ENCODE results near the gene CBX2. TPM values are rescaled to one million over a fixed set of nuclear protein-coding genes. Genes with fewer than 3 reads are reported as not detected.

CBX2 gene
- total and polyA plus RNA-seq, 7 experiments from 2014 or later, result 0.24 to 4.4 (median 0.41) TPM; not detected in 1

- CTCF ChIA-PET, result no interaction called here
- intact Hi-C loops (cut with micrococcal nuclease), result loop anchor here (5.0 to 10.0 kb wide), 3 partner anchors 49 to 176 kb away; partner anchors contain the start of gene CBX8 (in 1 of the 2)
- no peaks in the 10 kb centered on the region for H3K36me3 Mint-ChIP-seq
- peaks cover 0 to 28% (median 21%) of the 10 kb centered on the region in 7 donors for H3K4me1 Mint-ChIP-seq
- H3K4me3 Mint-ChIP-seq, result peak overlapping the region in 1 of 10 donors; percentile 25
- Histone ChIP-seq H3K27me3 (ENCODE audit: control insufficient read depth in 2 of 2, insufficient read depth in 2 of 2, low read length in 2 of 2) (peaks cover 0 to 19% of the 10 kb centered on the region in 2 donors), H3K9me3 (ENCODE audit: control insufficient read depth in 2 of 3, low read length in 3 of 3) (no peaks in the 10 kb centered on the region), H3K27ac (ENCODE audit: low read depth, low read length) (no peak overlapping the region), H3K4me1 (ENCODE audit: control insufficient read depth in 2 of 2, insufficient read depth in 2 of 2, low read length in 2 of 2) (peaks cover 0 to 25% of the 10 kb centered on the region in 2 donors), H3K36me3 (ENCODE audit: control insufficient read depth in 2 of 3, insufficient read depth in 3 of 3, low read length in 3 of 3) (no peaks in the 10 kb centered on the region), H3K4me3 (ENCODE audit: low read length) (no peak overlapping the region)
- POLR2A ChIA-PET, result no interaction called here
- no peaks in the 10 kb centered on the region for H3K9me3 Mint-ChIP-seq
- DNase-seq, result no peak
- ATAC-seq, result no peak
- peaks cover 34 to 64% (median 41%) of the 10 kb centered on the region in 5 donors for H3K27me3 Mint-ChIP-seq
- H3K27ac Mint-ChIP-seq, result no peak overlapping the region
These were observed 29.5 kb upstream of the CBX2 start for GRCh38 chr17:79748295-79749099.

GRCh38 chr17:79749156-79749815 is 28.7 kb upstream of the CBX2 start:
- DNase-seq (no peak), ATAC-seq (no peak)
- Histone ChIP-seq H3K27me3 (ENCODE audit: control insufficient read depth in 2 of 2, insufficient read depth in 2 of 2, low read length in 2 of 2) (peaks cover 0 to 19% of the 10 kb centered on the region in 2 donors), H3K4me1 (ENCODE audit: control insufficient read depth in 2 of 2, insufficient read depth in 2 of 2, low read length in 2 of 2) (peaks cover 0 to 25% of the 10 kb centered on the region in 2 donors), H3K27ac (ENCODE audit: low read depth, low read length) (no peak overlapping the region), H3K9me3 (ENCODE audit: control insufficient read depth in 2 of 3, low read length in 3 of 3) (no peaks in the 10 kb centered on the region), H3K36me3 (ENCODE audit: control insufficient read depth in 2 of 3, insufficient read depth in 3 of 3, low read length in 3 of 3) (no peaks in the 10 kb centered on the region), H3K4me3 (ENCODE audit: low read length) (no peak overlapping the region)
- peaks cover 34 to 60% (median 42%) of the 10 kb centered on the region in 5 donors for H3K27me3 Mint-ChIP-seq
- H3K9me3 Mint-ChIP-seq, result no peaks in the 10 kb centered on the region
- ChIA-PET POLR2A (interaction anchor here (0.7 kb wide), 1 partner anchor 93 kb away, joined by 4 read pairs; no protein-coding TSS in a partner anchor), CTCF (interaction anchor here (0.6 kb wide), 1 partner anchor 17 kb away, joined by 3 read pairs; no protein-coding TSS in a partner anchor)
- H3K27ac Mint-ChIP-seq, result no peak overlapping the region
- no peaks in the 10 kb centered on the region for H3K36me3 Mint-ChIP-seq
- intact Hi-C loops (cut with micrococcal nuclease), result loop anchor here (5.0 to 10.0 kb wide), 3 partner anchors 48 to 176 kb away; partner anchors contain the start of gene CBX8 (in 1 of the 2)
- H3K4me1 Mint-ChIP-seq, result peaks cover 0 to 28% (median 21%) of the 10 kb centered on the region in 7 donors
- H3K4me3 Mint-ChIP-seq, result no peak overlapping the region

GRCh38 chr17:79749958-79750357 is 28.0 kb upstream of the CBX2 start:
- H3K36me3 ChIP-seq (ENCODE audit: control insufficient read depth in 2 of 3, insufficient read depth in 3 of 3, low read length in 3 of 3), result no peaks in the 10 kb centered on the region
- H3K4me1 ChIP-seq (ENCODE audit: control insufficient read depth in 2 of 2, insufficient read depth in 2 of 2, low read length in 2 of 2), result peaks cover 0 to 25% of the 10 kb centered on the region in 2 donors
- no peaks in the 10 kb centered on the region for H3K9me3 Mint-ChIP-seq
- H3K27me3 Mint-ChIP-seq, result peaks cover 40 to 60% (median 45%) of the 10 kb centered on the region in 5 donors
- H3K4me3 Mint-ChIP-seq, result no peak overlapping the region
- no peak for ATAC-seq
- no peak overlapping the region for H3K27ac ChIP-seq (ENCODE audit: low read depth, low read length)
- no peaks in the 10 kb centered on the region for H3K9me3 ChIP-seq (ENCODE audit: control insufficient read depth in 2 of 3, low read length in 3 of 3)
- H3K27ac Mint-ChIP-seq, result no peak overlapping the region
- intact Hi-C loops (cut with micrococcal nuclease), result loop anchor here (5.0 to 10.0 kb wide), 3 partner anchors 47 to 175 kb away; partner anchors contain the start of gene CBX8 (in 1 of the 2)
- ChIA-PET CTCF (interaction anchor here (0.6 kb wide), 1 partner anchor 17 kb away, joined by 3 read pairs; no protein-coding TSS in a partner anchor), POLR2A (interaction anchor here (0.7 kb wide), 1 partner anchor 92 kb away, joined by 4 read pairs; no protein-coding TSS in a partner anchor)
- H3K4me3 ChIP-seq (ENCODE audit: low read length), result no peak overlapping the region
- no peaks in the 10 kb centered on the region for H3K36me3 Mint-ChIP-seq
- H3K4me1 Mint-ChIP-seq, result peaks cover 0 to 27% (median 21%) of the 10 kb centered on the region in 7 donors
- peaks cover 0 to 19% of the 10 kb centered on the region in 2 donors for H3K27me3 ChIP-seq (ENCODE audit: control insufficient read depth in 2 of 2, insufficient read depth in 2 of 2, low read length in 2 of 2)
- no peak for DNase-seq

- Histone ChIP-seq H3K36me3 (ENCODE audit: control insufficient read depth in 2 of 3, insufficient read depth in 3 of 3, low read length in 3 of 3) (no peaks in the 10 kb centered on the region), H3K4me3 (ENCODE audit: low read length) (no peak overlapping the region), H3K4me1 (ENCODE audit: control insufficient read depth in 2 of 2, insufficient read depth in 2 of 2, low read length in 2 of 2) (peaks cover 0 to 19% of the 10 kb centered on the region in 2 donors), H3K9me3 (ENCODE audit: control insufficient read depth in 2 of 3, low read length in 3 of 3) (no peaks in the 10 kb centered on the region), H3K27me3 (ENCODE audit: control insufficient read depth in 2 of 2, insufficient read depth in 2 of 2, low read length in 2 of 2) (peaks cover 0 to 19% of the 10 kb centered on the region in 2 donors), H3K27ac (ENCODE audit: low read depth, low read length) (no peak overlapping the region)
- no peaks in the 10 kb centered on the region for H3K36me3 Mint-ChIP-seq
- ChIA-PET POLR2A (no interaction called here), CTCF (no interaction called here)
- H3K9me3 Mint-ChIP-seq, result no peaks in the 10 kb centered on the region
- intact Hi-C loops (cut with micrococcal nuclease), result no loop called here
- peaks cover 34 to 55% (median 44%) of the 10 kb centered on the region in 5 donors for H3K27me3 Mint-ChIP-seq
- no peak overlapping the region for H3K27ac Mint-ChIP-seq
- no peak overlapping the region for H3K4me3 Mint-ChIP-seq
- H3K4me1 Mint-ChIP-seq, result peaks cover 0 to 18% (median 12%) of the 10 kb centered on the region in 7 donors
- ATAC-seq, result no peak
- no peak for DNase-seq
These were observed 27.1 kb upstream of the CBX2 start for GRCh38 chr17:79750650-79751545.

GRCh38 chr17:79752175-79752574 is 25.8 kb upstream of the CBX2 start:
- intact Hi-C loops (cut with micrococcal nuclease), result no loop called here
- ATAC-seq (peak; percentile 34), DNase-seq (peak in 2 of 9 donors; percentile 24 to 47)
- Histone ChIP-seq H3K36me3 (ENCODE audit: control insufficient read depth in 2 of 3, insufficient read depth in 3 of 3, low read length in 3 of 3) (no peaks in the 10 kb centered on the region), H3K4me3 (ENCODE audit: low read length) (no peak overlapping the region), H3K27ac (ENCODE audit: low read depth, low read length) (no peak overlapping the region), H3K27me3 (ENCODE audit: control insufficient read depth in 2 of 2, insufficient read depth in 2 of 2, low read length in 2 of 2) (peaks cover 0 to 11% of the 10 kb centered on the region in 2 donors), H3K9me3 (ENCODE audit: control insufficient read depth in 2 of 3, low read length in 3 of 3) (no peaks in the 10 kb centered on the region), H3K4me1 (ENCODE audit: control insufficient read depth in 2 of 2, insufficient read depth in 2 of 2, low read length in 2 of 2) (peaks cover 0 to 9% of the 10 kb centered on the region in 2 donors)
- H3K9me3 Mint-ChIP-seq, result no peaks in the 10 kb centered on the region
- no peak overlapping the region for H3K4me3 Mint-ChIP-seq
- ChIA-PET CTCF (no interaction called here), POLR2A (no interaction called here)
- H3K4me1 Mint-ChIP-seq, result peaks cover 0 to 7% (median 5%) of the 10 kb centered on the region in 7 donors
- peak overlapping the region in 1 of 9 donors; percentile 43 for H3K27ac Mint-ChIP-seq
- H3K36me3 Mint-ChIP-seq, result no peaks in the 10 kb centered on the region
- H3K27me3 Mint-ChIP-seq, result peaks cover 34 to 45% (median 38%) of the 10 kb centered on the region in 5 donors

GRCh38 chr17:79754370-79754769 is 23.6 kb upstream of the CBX2 start:
- peaks cover 0 to 5% of the 10 kb centered on the region in 2 donors for H3K27me3 ChIP-seq (ENCODE audit: control insufficient read depth in 2 of 2, insufficient read depth in 2 of 2, low read length in 2 of 2)
- ChIA-PET CTCF (no interaction called here), POLR2A (no interaction called here)
- Mint-ChIP-seq H3K36me3 (no peaks in the 10 kb centered on the region), H3K27me3 (peaks cover 24 to 46% (median 33%) of the 10 kb centered on the region in 5 donors), H3K9me3 (no peaks in the 10 kb centered on the region), H3K27ac (no peak overlapping the region), H3K4me3 (no peak overlapping the region), H3K4me1 (no peaks in the 10 kb centered on the region)
- H3K27ac ChIP-seq (ENCODE audit: low read depth, low read length), result no peak overlapping the region
- ATAC-seq (no peak), DNase-seq (no peak)
- intact Hi-C loops (cut with micrococcal nuclease), result no loop called here
- H3K4me1 ChIP-seq (ENCODE audit: control insufficient read depth in 2 of 2, insufficient read depth in 2 of 2, low read length in 2 of 2), result no peaks in the 10 kb centered on the region
- H3K4me3 ChIP-seq (ENCODE audit: low read length), result no peak overlapping the region
- H3K36me3 ChIP-seq (ENCODE audit: control insufficient read depth in 2 of 3, insufficient read depth in 3 of 3, low read length in 3 of 3), result no peaks in the 10 kb centered on the region
- H3K9me3 ChIP-seq (ENCODE audit: control insufficient read depth in 2 of 3, low read length in 3 of 3), result no peaks in the 10 kb centered on the region
